Sigmoid colon (tissue), 7 donors: ENCODE data around the gene IL21. TPM values are rescaled to one million over a fixed set of nuclear protein-coding genes. Genes with fewer than 3 reads are reported as not detected.

Experiments used
- polyA plus RNA-seq, 3 donors: library from polyadenylated mRNA; stranded (reverse); fragments of 200-250 nt; gene quantifications; one replicate each; pipeline ENCODE4 v1.2.3, GENCODE V29; 2013
- total RNA-seq, 4 donors: library from RNA; depleted of rRNA; stranded (reverse); fragments of >200 nt; gene quantifications; one replicate each; pipeline ENCODE4 v1.1.0, GENCODE V29; 2016
- donor health status: healthy with polysubstance abuse.
- donor health status: Bipolar disorder and iron deficiency.
- donor health status: healthy.

The IL21 gene
- total and polyA plus RNA-seq, 7 donors: 0.63 TPM; not detected in 6

Other genes with a start within 250 kb of the IL21 start
- gene ADAD1, start 242.1 kb downstream of the IL21 start, total RNA-seq: not detected
- not detected for gene ADAD1, start 242.1 kb downstream of the IL21 start, polyA plus RNA-seq
- gene IL2, start 164.3 kb downstream of the IL21 start, total RNA-seq: not detected
- under 1 TPM in 1 of 3 donors, not detected in 2; 0.15 TPM for gene IL2, start 164.3 kb downstream of the IL21 start, polyA plus RNA-seq
- gene BBS12, start 111.6 kb upstream of the IL21 start, total RNA-seq: 1 to 10 TPM; 2.2 to 5.1 (median 3.8) TPM
- gene BBS12, start 111.6 kb upstream of the IL21 start, polyA plus RNA-seq: 1 to 10 TPM; 1.8 to 3.7 (median 1.8) TPM
- 10 to 100 TPM; 37.4 to 54.7 (median 46.4) TPM for gene FGF2, start 205.8 kb upstream of the IL21 start, total RNA-seq
- gene FGF2, start 205.8 kb upstream of the IL21 start, polyA plus RNA-seq: 1 to 10 TPM in 2 of 3 donors, under 1 TPM in 1; 0.46 to 2.7 (median 1.8) TPM